ENCODE data around the gene BAX.
"Not testable (repeated sequence)": the region's sequence is repeated elsewhere in the genome, so short reads cannot be mapped to it uniquely, and the experiment has no call there.

Gene BAX

DNA sequence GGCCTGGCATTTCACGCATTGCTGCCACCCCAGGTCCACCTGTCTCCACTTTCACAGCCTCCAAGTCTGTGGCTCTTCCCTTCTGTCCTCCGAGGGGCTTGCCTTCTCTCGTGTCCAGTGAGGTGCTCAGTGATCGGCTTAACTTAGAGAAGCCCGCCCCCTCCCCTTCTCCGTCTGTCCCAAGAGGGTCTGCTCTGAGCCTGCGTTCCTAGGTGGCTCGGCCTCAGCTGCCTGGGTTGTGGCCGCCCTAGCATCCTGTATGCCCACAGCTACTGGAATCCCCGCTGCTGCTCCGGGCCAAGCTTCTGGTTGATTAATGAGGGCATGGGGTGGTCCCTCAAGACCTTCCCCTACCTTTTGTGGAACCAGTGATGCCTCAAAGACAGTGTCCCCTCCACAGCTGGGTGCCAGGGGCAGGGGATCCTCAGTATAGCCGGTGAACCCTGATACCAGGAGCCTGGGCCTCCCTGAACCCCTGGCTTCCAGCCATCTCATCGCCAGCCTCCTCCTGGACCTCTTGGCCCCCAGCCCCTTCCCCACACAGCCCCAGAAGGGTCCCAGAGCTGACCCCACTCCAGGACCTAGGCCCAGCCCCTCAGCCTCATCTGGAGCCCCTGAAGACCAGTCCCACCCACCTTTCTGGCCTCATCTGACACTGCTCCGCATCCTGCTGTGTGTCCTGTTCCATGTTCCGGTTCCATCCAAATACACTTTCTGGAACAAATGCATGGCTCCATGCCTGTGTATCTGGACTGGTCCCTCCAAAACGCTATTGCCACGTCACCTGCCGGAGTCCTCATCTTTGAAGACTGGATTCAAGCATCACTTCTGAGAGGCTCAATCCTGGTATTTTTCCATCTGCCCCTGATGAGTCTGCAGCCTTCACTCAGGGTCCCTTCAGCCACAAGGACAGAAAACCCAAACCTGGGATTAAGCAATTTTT is 31.9 kb upstream of the BAX start:
- no peak overlapping the region for H3K27ac ChIP-seq
- TF ChIP-seq, protein P1, sequence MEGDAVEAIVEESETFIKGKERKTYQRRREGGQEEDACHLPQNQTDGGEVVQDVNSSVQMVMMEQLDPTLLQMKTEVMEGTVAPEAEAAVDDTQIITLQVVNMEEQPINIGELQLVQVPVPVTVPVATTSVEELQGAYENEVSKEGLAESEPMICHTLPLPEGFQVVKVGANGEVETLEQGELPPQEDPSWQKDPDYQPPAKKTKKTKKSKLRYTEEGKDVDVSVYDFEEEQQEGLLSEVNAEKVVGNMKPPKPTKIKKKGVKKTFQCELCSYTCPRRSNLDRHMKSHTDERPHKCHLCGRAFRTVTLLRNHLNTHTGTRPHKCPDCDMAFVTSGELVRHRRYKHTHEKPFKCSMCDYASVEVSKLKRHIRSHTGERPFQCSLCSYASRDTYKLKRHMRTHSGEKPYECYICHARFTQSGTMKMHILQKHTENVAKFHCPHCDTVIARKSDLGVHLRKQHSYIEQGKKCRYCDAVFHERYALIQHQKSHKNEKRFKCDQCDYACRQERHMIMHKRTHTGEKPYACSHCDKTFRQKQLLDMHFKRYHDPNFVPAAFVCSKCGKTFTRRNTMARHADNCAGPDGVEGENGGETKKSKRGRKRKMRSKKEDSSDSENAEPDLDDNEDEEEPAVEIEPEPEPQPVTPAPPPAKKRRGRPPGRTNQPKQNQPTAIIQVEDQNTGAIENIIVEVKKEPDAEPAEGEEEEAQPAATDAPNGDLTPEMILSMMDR (conservative IDR thresholded peaks at IDR 0.05), result no peak
- no peak for TF ChIP-seq ZFX (IDR thresholded peaks at IDR 0.05)

DNA sequence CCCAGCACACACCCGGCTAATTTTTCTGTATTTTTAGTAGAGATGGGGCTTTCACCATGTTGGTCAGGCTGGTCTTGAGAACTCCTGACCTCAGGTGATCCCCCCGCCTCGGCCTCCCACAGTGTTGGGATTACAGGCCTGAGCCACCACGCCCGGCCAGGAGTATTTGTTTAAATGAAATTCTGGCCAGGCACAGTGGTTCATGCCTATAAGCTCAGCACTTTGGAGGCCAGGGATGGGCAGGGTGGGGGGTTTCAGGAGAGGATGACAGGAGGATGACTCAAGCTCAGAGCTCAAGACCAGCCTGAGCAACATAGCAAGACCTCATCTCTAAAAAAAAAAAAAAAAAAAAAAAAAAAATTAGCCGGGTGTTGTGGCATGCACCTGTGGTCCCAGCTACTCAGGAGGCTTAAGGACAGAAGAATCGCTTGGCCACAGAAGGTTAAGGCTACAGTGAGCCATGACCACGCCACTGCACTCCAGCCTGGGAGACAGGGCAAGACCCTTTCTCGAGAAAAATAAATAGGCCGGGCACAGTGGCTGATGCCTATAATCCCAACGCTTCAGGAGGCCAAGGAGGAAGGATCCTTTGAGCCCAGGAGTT is 29.3 kb upstream of the BAX start:
- no peak for TF ChIP-seq ZFX (IDR thresholded peaks at IDR 0.05)
- TF ChIP-seq, protein P1 (conservative IDR thresholded peaks at IDR 0.05), result no peak
- H3K27ac ChIP-seq, result no peak overlapping the region

DNA sequence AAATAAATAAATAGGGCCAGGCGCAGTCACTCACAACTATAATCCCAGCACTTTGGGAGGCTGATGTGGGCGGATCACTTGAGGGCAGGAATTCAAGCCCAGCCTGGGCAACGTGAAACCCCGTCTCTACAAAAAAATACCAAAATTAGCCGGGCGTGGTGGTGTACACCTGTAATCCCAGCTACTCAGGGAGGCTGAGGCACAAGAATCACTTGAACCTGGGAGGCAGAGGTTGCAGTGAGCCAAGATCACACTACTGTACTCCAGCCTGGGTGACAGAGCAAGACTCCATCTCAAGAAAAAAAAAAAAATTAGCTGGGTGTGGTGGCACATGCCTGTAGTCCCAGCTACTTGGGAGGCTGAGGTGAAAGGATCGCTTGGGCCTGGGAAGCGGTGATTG is 28.8 kb upstream of the BAX start:
- not testable (repeated sequence) for H3K27ac ChIP-seq

DNA sequence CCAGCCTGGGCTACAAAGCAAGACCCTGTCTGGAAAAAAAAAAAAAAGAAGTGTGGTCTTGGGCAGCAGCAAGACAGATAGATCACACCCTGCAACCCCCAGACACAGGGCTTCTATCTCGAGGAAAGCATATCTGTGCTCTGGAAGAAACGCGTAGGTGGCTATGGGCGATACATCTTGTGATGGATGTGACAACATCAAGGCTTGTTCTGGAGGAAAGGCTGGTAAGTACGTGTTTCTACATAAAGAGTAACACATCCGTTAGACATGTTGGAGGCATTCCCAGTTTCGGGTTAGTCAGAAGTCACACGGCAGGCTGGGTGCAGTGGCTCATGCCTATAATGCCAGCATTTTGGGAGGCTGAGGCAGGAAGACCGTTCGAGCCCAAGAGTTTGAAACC is 27.8 kb upstream of the BAX start:
- TF ChIP-seq, protein P1 (conservative IDR thresholded peaks at IDR 0.05), result no peak
- TF ChIP-seq ZFX (IDR thresholded peaks at IDR 0.05), result no peak
- no peak overlapping the region; the same call in 1 of the 2 replicates for H3K27ac ChIP-seq

DNA sequence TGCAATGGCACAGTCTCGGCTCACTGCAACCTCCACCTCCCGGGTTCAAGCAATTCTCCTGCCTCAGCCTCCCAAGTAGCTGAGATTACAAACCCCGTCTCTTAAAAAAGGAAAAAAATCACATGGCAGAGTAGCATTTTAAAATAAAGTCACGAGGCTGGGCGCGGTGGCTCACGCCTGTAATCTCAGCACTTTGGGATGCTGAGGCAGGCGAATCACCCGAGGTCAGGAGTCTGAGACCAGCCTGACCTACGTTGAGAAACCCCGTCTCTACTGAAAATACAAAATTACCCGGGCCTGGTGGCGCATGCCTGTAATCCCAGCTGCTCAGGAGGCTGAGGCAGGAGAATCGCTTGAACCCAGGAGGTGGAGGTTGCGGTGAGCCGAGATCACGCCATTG is 27.0 kb upstream of the BAX start:
- H3K27ac ChIP-seq, result peak overlapping the region; percentile 8; the same call in 1 of the 2 replicates

DNA sequence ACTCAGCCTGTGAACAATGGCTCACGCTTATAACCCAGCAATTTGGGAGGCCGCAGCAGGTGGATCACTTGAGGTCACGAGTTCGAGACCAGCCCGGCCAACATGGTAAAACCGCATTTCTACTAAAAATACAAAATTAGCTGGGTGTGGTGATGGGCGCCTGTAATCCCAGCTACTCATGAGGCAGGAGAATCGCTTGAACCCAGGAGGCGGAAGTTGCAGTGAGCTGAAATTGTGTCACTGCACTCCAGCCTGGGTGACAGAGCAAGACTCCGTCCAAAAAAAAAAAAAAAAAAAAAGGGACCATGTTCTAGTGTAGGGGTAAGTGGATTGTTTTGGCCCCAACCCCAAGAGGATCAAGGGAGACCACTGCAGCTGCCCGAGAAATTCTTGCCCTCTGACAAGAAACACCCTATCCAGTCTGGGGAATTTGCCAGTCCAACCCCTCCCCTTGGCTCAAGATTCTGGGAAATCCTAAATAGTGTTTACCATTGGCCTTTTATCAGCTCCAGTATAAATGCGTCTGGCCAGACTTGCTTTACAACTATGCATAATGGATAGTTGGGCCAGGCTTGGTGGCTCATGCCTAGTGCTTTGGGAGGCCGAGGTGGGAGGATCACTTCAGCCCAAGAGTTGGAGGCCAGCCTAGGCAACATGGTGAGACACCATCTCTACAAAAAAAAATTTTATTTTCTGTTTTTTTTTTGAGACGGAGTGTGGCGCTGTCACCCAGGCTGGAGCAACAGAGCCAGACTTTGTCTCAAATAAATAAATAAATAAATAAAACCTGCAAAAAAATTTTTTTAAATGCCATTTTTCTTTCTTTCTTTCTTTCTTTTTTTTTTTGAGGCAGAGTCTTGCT is 26.3 kb upstream of the BAX start:
- peak overlapping the region; percentile 15; the same call in 1 of the 2 replicates for H3K27ac ChIP-seq
- no peak for TF ChIP-seq ZFX (IDR thresholded peaks at IDR 0.05)
- TF ChIP-seq, protein P1 (conservative IDR thresholded peaks at IDR 0.05), result no peak

DNA sequence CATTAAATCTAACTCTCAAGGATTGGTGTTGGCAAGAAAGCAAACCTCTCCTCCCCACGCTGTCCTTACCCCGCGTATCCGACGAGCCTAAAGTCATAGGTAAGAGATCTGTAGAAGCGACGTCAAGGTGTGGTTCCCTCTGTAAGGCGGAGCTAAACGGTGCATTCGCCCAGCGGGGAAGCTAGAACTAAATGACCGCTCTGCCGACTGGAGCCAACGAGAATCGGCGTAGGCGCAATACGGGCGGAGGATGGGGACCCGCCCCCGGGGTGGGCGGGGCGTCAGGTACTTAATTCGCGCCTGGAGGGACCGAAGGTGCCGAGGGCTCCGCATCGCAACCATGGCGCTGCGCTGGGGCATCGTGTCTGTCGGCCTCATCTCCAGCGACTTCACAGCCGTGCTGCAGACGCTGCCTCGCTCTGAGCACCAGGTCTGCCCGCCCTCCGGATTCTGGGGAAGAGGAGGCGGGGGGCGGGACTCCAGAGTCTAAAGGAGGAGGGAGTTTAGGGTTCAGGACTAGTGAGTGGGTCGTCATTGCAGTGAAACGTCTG is 21.2 kb upstream of the BAX start, which contains the start of gene DHDH:
DHDH (plus strand) TSS at position 318 of the 551 bp plus-strand sequence; CDS start at position 341, 23 bp downstream.
- TF ChIP-seq, protein P1 (conservative IDR thresholded peaks at IDR 0.05), result no peak
- no peak for TF ChIP-seq ZFX (IDR thresholded peaks at IDR 0.05)
- H3K27ac ChIP-seq, result peak within 1 kb of the TSS; percentile 28; the same call in 1 of the 2 replicates

Data from C4-2B (cell line).